Stimulated activated CD8-positive, alpha-beta memory T cell treated with anti-CD3 and anti-CD28 coated beads, Interleukin-12 subunit alpha, Interleukin-12 subunit beta, amount 100 ng/mL, for 24 hours (primary cell): ENCODE results near the gene ZSCAN26.

Source experiments
- DNase-seq: peaks from one replicate; pipeline ENCODE4 v3.0.0-alpha.2; 2020; ENCODE audit errors: extremely low read depth

The ZSCAN26 gene

DNA sequence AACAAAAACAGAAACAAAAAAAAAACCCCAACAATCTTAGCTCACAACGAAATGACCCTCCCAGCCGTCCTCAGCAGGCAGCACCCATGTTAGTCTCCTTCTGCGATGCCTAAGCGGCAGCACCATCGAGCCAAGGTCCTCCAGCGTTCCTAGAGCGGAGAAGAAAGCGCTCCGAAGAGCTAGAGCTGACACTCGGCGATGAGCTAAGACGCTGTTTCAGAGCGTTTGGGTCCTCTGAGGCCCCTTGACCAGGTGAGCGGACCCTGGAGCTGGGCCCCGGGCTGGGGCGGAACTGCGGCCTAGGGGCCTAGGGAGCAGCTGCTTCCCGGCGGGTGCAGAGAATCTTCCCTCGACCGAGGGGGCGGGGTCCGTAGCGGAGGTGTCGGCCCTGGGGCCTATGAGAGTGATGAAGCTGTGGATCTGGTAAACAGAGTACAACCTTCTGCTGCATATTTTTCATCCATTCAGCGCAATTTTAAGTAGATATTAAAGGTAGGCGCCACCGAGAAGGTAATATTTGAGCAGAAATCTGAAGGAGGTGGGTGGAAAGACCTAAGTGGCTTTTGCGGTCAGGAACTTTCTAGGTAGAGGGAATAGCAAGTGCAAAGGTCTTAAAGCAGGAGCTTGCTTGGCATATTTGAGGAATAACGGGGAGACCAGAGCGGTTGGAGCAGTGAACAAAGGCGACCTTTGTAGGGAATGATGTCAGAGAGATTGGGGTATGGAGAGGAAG, at the start of gene ZSCAN26:
TSS of gene ZSCAN26 (plus strand) at position 182 of the 733 bp plus-strand sequence. CDS start 4,777 bp downstream, outside the sequence.
- DNase-seq = peak; percentile 52

DNA sequence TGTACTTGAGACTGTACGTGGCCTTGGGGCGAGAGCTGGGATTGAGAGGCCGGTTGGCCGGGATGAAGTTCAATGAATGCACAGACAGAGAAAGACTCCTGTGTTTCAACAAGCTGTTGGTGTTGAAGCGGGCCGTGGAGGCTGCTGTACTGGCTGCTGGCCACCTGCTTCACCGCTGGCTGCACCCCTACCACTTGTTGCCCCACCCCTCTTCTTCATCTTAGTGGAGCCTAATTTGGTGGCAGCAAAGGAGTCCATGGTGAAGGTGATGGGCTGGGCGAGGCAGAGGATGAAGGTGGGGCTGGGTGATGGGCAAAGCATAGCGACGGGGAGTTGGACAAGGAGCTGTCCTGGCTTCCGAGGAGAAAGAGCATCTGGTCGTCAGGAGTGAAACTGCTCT, 49.1 kb upstream of the ZSCAN26 start:
- DNase-seq = no peak

- DNase-seq = no peak
Observed at GRCh38 chr6:28218312-28219248, 48.4 kb upstream of the ZSCAN26 start.

DNA sequence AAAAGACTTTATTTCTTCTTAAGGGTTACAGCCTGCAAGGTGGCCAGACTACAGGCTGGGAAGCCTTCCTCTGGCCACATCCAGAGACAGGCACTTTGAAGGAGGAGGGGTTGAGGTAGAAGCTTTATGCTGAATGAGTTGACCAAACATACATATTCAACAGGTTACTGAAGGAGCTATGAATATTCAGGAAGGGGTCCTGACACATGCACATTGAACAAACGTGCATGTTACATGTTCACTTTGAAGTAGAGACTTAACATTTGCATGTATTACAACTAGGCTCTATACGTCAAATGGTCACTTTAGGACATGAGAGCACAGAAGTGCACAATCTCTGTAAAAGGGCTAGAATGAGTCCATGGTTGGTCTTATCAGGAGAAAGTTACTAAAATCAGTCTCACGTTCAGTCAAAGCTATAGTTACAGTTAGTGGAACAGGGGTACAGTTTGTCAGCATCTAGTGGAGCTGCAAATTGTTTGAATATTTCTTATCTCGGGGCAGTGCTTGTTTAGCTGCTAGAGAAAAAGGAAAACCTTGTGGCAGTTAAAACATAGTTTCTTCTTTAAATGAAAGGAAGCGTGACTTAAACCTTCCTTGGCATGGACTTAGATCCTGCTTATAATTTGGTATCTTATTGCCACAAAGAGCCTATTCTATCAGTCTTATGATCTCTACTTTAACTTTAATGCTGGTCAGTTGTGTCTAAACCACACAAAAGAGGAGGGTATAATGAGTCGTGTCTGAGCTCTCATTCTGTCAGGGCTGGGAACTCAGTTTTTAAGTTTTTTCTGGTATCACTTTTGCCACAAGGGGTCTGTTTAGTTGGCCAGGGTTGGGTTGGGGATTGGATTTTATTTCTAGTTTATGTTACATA, 46.4 kb upstream of the ZSCAN26 start:
- no peak for DNase-seq

- DNase-seq = no peak
Observed at GRCh38 chr6:28224131-28225055, 42.5 kb upstream of the ZSCAN26 start.

- DNase-seq = no peak
Observed at GRCh38 chr6:28225056-28225834, 41.7 kb upstream of the ZSCAN26 start, which contains the start of gene ZSCAN9. ZSCAN9 (plus strand) TSS chr6:28225275; CDS start chr6:28227085, 1,810 bp downstream.

DNA sequence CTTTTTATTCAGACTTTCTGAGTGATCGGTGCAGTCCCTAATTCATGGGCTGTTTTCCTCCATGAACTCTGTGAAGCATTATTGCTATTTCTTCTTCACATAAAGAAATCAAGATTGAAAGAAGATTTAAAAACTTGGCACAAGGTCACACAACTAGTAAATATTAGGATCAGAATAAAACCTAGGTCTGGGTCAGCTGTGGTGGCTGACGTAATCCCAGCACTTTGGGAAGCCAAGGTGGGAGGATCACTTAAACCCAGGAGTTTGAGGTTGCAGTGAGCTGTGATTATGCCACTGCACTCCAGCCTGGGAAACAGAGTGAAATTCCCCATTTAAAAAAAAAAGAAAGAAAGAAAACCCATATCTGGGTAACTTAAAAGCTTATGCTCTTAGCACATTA, 40.5 kb upstream of the ZSCAN26 start:
- no peak for DNase-seq

GRCh38 chr6:28232785-28233184, 34.2 kb upstream of the ZSCAN26 start:
- no peak for DNase-seq

- no peak for DNase-seq
Observed at GRCh38 chr6:28235912-28236452, 31.0 kb upstream of the ZSCAN26 start.

DNA sequence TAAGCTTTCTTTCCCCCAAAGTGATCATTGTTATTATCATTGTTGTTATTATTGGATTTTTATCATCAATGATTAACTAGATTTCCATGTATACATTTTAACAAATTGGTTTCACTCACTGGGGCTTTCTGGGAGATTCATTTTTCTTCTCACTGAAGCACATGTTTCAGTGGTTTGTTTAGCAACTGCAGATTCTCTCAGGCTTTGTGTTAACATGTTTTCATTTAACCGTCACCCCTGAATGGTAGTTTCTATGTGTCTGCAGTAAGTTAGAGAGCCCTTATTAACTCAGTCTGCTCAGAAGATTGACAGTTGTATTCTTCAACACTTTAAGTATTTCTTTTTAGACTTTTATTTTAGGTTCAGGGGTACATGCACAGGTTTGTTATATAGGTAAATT, 27.3 kb upstream of the ZSCAN26 start:
- no peak for DNase-seq

DNA sequence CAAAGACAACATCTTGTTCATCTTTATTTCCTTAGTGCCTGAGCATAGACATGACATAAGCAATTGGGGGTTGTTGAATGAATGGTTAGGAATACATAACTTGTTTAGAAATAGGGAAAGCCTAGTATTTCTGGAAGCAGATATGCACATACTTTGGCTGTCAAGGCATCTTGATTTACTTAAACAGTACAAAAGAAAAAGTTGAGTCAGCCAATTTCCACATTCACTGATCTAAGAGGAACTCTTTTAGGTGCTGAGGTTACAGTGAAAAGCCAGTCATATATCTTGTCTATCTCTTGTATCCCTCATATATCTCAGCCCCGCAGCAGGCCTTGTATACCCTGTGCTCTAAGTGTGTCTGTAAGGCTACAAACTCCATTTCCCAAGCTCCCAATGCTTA, 26.5 kb upstream of the ZSCAN26 start:
- DNase-seq = no peak

GRCh38 chr6:28243946-28244345, 23.0 kb upstream of the ZSCAN26 start:
- no peak for DNase-seq

DNA sequence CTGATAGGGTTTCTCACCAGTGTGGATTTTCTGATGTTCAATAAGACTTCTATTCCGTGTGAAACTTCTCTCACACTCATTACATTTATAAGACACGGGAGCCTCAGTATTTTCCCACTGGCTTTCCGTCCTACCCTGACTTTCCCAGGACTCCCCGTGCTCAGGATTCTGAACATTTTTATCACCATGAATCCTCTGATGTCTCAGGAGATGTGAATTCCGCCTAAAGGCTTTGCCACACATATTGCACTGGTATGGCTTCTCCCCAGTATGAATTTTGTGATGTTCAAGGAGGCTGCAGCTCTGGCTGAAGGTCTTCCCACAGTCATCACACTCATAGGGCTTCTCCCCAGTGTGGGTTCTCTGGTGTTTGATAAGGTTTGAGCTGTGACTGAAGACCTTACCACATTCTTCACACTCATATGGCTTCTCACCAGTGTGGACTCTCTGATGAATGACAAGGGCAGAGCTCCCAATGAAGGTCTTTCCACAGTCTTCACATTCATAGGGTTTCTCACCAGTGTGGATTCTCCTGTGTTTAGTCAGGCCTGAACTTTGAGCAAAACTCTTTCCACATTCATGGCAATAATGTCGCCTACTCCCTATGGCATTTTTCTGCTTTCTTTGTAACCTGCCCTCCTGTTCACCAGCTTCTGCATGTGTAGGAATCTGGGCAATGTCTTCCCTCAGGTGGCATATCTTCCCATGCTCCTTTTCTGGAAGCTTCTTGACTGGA, 21.6 kb upstream of the ZSCAN26 start:
- no peak for DNase-seq

DNA sequence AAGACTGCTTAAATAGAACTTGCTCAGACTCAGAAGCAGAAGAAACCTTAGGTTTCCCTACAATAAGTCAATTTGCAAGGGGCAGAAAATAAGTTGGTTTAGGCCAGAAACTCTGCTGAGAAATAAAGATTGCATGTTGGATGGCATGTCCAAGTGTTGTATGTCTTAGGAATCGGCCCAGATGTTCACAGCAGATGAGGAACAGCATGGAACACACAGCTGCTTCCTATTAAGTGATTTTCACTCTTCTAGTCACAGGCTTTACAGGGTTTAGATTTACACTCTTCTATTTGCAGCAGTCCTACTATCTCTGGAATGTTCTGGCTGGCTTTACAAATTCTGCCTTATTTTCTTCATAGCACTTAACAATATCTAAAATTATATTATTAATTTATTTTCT, 18.0 kb upstream of the ZSCAN26 start:
- no peak for DNase-seq

DNA sequence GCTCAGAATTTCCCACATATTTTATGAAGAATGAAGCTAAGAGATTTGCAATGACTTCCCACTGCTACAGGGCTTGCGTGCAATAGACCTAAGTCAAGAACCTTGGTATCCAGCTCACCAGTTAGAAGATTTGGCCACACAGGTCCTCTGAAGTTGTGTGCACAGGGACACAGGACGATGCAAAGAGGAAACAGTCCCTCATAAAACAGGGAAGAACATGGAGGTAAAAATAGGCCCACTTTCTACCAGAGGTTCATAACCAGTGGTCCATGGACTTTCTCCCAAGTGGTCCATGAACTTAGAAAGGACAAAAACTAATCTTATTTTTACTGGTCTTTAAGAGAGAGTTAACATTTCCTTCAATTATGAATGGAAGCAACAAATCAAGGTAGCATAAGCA, 16.2 kb upstream of the ZSCAN26 start:
- no peak for DNase-seq

GRCh38 chr6:28251661-28252008, 15.3 kb upstream of the ZSCAN26 start:
- no peak for DNase-seq

GRCh38 chr6:28252009-28252975, 14.7 kb upstream of the ZSCAN26 start, which contains the start of gene ZKSCAN4:
ZKSCAN4 (minus strand) TSS chr6:28252269; CDS start chr6:28251980, 289 bp downstream.
- peak; percentile 54 for DNase-seq

DNA sequence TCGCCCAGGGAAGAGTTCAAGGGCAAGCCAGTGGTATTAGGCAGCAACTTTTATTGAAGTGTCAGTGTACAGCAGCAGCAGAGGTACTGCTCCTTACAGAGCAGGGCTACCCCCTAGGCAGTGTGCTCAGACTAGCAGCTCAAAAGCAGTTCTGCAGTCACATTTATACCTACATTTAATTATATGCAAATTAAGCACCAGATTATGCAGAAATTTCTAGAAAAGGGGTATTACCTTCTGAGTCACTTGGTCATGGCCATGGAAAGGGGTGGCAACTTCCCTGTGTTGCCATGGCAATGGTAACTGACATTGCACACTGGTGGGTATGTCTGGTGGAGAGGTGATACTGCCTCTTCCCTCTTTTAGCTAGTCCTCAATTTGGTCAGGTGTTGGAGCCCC, 12.8 kb upstream of the ZSCAN26 start:
- DNase-seq = no peak
